HG02571 (cell line): ENCODE results near the gene HOXB5.

ENCODE experiments used
- ATAC-seq: cut with Tn5 transposase; IDR thresholded peaks from one replicate; pipeline ENCODE4 v1.9.1; 2021; ENCODE audit warnings: mild to moderate bottlenecking, moderate library complexity; ENCODE audit not compliant: unreplicated experiment

Gene HOXB5

DNA sequence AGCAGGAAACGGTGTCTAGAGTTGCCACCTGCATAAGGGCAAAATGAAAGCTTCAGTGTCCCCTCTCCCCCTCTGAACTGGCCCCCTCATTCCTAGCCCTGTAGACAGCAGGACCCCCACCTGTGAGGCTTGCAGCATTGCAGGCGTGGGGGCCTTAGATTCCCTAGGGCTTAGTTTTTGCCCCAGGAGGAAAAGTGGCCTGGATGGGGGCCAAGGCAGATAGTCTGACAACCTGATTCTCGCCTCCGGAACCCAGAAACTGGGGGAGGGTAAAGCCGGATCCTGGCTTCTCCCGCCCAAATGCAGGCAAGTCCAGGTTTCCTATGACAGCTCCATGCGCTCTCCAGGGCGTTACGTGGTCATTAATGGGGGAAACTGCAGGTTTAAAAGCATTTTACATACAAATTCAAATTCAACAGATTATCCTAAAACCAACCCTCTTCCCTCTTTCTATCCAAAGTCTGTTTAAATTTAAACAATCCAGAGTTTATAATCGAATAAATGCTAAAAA is 11.9 kb upstream of the HOXB5 start:
- ATAC-seq: no peak

DNA sequence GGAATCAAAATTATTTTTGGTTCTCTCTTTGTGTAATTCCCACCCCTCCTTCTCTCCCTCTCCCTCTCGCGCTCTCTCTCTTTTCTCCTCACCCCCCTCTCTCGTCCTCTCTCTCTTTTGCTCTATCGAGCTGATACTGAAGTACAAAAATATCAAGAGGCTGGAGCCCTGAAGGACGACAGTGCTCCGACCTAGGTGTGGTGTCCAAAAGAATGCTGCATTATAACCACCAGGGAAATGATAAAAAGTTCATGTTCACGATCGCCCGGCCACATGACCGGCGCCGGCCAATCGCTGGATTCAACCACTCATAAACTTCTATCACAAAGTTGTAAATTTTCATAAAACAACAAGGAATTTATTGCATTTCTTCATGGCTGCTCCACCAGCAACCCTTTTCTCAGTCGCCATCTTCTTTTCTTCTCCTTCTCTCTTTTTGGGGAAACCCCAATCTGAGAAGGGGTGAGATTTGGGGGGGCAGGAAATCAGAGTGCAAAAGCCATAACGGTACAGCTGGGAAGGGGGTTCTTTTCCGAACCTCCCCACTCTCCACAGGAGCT is 11.3 kb upstream of the HOXB5 start, which contains the start of gene HOXB6:
HOXB6 (minus strand) TSS at position 217 of the 560 bp plus-strand sequence. CDS start 6,836 bp downstream, outside the sequence.
- no peak for ATAC-seq

DNA sequence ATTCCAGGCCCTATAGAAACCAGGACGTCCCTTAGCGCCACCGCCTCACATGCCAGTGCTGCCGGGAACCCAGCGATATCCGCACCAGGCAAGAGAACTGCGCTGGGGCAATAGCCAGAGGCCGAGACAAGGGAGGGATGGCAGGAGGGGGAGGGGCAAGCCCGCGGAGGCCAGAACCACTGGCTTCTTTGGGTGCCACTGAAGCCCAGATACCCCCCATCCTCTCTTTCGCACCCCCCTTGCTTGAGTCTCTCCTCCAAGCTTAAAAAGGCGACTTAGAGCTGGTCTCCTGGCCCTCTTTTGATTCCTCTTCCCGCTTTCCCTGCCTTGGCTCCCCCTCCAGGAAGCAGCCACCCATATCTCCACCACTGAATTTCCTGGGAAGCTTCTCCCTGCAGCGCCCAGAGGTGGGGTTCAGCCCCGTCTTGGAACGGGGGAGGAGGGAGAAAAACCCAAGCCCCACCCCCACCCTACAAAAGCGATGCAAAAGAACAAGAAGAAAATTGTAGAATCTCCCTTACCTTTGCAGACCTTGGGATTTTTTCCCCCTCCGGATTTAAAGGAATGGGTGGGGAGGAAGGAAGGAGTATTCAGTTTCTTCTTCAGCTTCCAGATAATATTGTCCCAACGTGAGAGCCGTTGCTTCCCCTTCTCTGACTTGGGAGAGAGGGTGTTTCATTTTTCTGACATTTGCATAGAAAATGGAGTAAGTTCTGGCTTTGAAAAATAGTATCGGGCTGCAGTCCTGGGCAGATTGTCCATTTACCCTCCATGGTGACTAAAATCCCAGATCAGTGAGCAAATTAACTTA is 10.6 kb upstream of the HOXB5 start:
- no peak for ATAC-seq

DNA sequence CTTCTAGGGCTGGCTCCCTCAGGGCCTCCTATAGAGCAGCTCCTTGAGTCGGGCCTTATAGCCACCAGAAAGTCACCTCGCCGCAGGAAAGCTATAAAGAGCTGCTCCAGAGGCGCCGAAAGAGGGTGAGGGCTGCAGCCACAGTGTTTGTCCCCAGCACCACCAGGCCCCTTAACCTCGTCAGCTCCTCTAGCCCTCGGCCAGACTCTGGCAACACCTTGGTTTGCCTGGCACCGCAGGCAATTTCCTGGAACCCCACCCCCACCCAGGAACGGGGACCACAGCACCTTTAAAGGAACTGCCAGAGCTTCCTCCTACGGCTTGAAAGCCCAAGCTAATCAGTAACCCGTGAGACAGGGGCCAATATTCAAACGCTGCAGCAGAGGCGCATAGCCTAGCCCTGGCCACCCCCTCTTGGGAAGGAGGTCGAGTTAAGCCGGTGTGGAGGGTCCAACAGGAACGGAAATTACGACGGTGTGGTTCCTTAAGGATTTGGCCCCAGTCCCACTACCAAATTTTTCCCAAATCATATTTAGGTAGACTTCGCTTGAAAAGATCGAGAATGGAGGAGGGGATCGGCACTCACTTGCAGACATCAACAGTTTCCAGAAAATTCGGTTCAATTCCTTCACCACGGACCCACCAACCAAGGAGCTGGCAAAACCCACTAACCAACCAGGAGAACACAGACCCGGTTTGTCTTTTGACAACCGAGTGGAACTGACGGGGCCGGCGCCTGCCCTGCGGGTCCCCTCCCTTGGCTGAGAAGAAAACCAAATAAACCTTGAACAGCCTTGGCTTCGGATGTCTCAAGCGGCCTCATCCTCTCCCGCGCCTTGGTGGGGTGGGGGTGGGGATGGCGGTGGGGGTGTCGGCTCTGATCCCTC is 8.2 kb upstream of the HOXB5 start:
- no peak for ATAC-seq

DNA sequence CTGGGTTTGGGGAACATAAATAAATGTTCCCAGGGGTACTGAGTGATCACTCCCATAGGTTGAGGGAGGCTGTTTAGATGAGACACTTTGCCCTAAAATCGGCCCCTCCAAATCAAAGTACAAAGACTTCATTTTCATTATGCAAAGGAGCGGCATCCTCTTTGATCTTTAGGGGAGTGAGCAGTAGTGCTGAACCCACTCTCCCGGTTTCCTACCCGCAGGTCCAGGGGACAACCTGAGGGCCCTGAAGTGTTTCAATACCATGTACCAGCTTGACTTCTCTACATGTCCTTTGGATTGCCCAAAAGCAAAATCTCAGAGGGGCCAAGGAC is 7.6 kb upstream of the HOXB5 start:
- no peak for ATAC-seq

DNA sequence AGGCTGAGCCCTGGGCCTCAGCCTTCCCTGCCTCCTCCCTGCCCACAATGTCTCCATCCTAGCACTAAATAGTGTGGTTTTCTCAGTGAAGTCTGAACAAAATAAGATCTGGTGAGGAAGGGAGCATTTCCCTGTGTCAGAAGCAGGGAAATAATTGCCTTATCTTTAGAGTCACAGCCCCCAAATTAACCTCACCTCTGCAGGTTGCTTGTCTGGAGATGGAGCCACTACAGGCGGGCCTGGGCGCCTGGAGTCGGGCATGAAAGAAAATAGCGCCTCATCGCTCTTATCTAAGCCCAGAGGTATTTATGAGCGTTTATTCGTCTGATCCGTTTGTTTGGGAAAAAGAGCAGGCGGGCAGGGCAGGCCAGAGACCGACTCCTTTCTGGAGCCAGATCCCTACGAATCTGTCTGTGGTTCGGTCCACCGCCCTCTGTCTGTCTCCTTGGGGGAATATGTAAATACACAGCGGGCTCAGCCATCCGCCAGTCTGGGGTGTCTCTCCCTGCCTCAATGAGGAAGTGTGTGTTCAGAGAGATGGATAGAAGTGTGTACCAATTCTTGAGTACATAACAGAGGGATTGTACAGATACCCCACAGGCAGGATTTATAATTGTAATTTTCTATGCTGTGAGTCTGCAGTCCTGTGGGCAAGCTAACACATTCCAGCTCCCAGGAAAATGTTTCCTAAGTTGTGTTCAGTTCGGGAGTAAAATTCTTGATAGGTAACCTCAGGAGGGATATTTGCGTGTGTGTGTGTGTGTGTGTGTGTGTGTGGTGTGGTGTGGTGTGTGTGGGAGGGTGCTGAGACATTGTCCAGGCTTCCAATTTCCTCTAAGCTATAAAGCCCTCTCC is 6.9 kb upstream of the HOXB5 start:
- ATAC-seq: no peak

DNA sequence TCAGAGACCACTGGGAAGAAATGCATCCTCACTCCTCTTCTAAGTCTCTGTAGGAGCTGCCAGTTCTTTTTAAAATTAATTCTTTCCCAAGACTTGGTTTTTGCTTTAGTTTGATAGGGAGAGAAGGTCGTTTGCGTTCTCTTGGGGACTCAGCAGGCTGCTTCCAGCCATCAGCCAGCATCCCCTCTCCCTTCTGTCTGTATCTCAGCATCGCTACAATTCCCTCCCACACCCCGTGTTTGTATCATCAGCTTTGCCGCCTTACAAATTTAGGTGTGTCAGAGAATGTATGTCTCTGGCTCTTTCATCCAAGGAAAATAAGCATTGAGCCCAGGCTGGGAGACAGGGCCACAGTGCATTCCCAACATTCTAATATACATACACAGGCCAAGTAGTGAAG is 5.8 kb upstream of the HOXB5 start:
- ATAC-seq: no peak

DNA sequence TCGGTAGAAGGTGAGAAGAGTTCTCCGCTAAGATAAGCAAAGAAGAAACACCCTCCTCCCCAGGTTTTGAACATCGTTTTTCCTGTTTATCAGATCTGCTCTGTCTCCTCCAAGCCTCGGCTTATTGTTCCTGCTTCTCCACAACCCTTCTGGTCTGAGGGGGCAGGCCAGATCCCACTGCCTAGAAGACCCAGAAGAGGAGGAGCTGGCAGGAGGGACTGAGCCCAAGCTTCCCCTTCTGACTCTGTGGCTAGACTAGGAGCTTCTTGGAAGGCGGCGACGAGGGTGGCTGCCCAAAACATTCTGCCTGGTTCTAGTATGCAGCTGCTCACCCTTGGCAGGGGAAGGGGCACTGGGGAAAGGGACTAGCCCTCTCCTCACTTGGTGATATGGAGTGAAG is 5.2 kb upstream of the HOXB5 start:
- no peak for ATAC-seq

DNA sequence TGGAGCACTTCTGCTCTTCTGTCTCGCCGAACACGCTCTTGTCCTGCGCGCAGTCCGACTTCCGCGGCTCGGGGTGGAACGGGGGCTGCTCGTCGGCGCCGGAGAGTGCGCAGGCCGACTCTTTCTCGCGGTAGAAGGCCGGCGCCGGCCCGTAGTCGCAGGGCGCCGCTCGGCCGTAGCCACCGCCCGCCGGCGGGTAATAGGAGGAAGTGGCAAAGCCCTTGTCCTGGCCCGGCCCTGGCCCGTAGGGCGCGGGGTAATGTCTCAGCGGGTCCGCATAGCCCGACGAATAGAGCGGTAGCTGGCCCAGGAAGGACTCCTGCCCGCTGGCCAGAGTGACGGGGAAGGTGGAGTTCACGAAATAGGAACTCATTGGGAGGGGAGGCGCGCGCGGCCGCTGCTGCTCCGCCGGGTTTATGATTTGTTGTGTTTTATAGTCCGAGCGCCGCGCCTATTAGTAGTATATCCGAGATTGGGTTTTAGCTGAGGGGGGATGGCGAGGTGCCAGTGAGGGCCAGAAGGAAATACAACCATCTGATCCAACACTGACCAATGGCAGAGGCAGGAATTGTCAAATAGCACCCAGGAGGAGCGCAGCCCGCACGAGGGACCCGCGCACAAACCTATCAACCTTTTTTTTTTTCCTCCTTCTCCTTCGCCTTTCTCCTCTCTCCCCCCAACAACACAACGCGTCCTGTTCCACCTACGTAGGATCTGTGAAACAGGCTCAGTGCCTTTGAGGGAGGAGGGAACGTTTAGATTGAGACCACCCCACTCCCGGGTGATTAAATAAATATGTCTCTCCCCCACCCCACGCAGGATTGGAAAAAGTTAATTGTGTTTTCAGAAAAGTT is 4.4 kb upstream of the HOXB5 start:
- ATAC-seq: no peak

DNA sequence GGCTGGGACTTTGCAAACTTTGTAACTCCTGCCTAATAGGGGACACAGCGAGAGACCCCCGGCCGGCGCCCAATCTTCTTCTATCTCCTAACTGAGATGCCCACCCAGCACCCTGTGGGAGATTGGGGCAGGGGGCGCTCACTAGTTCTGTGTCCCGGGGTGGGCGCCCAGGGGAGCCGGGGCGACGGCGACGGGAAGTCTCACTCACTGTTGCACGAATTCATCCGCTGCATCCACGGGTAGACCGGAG is 3.9 kb upstream of the HOXB5 start:
- ATAC-seq: no peak

DNA sequence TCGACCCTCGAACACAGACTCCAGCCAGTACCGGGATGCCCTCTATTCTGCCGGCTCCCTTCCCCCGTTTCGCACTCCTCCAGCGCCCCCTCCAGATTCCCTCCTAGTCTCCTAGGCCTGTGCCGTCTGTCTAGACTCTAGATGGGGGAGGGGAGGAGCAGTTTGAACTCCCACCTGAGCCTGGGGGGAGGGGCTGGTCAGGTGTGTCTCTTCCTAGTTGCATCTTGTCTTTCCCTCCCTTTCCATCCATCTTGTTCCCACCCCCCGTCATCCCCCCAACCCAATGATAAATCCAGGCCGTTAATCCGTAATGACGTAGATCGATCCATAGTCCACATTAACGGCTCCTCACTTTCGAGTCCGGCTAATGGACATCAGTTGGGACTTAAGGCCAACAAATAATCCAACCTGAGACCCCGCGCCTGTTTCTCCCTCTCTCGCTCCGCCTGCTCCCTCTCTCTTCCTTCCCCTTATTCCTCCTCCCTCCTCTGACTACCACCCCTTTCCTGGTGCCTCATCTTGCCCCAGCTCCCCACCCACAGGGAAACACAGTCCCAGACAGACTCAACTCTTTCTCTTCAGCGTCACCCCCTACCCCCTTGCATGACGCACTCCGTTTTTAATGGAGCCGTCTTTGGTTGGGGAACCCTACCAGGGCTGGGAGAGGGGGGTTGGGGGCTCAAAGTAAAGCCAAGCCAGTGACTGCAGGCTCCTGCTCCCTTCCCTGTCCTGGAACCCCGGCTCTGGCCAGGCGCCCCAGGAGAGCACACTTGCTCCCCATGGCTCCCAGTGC is 3.4 kb upstream of the HOXB5 start:
- no peak for ATAC-seq

DNA sequence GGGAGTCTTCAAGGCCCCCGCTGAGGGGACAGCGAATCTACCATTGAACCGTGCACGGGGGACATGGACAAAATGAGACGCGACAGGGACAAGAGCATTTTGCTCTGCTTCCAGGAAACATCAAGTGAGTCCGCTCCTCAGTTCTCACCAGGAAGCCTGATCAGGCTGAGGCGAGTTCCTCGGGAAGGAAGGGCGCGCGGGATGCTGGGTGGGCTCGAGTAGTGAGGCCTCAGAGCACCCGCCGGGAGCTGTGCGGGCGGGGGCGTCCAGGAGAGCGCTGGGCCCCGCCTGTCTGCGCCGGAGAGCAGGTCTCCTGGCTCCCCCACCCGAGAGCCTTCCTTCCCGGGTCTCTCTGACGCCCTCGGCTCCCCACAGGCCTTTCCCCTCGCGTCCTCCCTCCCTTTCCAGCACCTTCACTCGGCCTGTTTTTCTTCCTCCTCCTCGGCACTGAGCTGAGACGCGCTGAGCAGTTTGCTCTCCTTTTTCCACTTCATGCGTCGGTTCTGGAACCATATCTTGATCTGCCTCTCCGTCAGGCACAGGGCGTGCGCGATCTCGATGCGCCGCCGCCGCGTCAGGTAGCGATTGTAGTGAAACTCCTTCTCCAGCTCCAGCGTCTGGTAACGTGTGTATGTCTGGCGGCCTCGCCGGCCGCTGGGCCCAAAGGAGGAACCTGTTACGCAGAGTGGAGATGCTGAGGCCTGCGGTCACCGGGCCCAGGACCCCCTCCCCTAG is 2.6 kb upstream of the HOXB5 start:
- no peak for ATAC-seq

DNA sequence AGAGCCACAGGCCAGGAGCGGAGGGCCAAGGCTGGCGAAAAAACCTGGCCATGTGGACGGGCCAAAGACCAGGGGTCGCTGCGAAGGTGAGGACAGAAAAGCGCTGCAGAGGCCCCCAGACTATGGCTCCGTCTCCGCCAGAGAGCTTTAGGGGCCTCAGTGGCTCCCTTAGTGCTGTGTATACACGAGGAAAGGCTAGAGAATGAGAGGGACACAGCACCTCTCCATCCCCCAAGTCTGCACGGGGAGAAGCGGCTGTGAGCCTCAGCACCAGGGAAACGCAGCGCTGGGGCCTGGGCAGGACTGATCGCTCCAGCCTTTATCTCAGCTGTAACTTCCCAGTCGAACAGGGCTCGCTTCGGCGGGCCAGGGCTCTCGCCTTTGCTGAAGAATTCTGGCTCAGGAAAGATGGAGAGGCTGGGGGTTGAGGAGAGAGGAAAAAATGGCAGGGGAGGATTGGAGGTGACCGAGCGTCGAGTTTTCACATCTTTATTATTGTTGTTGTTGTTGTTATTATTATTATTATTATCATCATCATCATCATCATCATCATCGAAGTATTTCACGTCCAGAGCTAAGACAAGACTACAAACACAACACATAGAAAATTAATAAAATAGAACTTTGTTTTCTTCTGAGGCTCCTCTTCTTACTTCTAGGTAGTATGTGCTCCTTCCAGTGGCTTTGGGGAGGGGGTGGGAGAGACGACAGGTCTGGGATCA is 1.9 kb upstream of the HOXB5 start:
- no peak for ATAC-seq

DNA sequence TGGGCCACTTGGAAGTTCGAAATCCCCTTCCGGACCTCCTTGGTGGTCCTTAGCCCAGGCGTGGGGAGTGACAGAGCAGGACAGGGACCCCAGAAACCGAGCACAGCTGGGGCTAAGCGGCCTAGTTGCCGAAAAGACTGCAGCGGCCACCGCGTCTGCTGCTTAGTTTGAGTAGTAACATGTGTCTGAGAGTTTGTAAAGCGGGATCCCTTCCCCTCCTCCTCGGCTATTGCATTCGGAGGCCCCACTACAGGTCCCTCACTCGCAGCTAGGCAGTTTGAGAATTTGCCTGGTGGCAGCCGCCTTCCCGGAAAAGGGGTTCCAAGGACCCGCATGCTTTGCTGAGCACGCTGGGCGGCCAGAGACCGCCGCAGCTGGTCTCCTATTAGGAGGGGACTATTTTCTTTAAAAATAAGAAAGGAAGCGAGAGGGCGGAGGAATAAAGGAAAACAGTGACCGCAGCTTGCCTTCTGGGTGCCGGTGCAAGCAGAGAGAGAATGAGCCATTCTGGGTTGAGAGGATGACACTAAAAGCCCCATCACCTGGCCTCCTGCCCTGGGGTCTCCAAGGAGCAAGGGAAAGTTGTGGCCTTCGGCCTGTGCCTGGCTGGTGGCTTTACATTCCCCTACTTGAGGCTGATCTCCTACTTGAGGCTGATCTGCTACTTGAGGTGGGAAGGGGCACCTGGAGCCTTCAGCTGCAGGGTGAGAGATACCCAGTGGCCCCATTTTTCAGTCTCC is 1.1 kb upstream of the HOXB5 start:
- ATAC-seq: no peak

DNA sequence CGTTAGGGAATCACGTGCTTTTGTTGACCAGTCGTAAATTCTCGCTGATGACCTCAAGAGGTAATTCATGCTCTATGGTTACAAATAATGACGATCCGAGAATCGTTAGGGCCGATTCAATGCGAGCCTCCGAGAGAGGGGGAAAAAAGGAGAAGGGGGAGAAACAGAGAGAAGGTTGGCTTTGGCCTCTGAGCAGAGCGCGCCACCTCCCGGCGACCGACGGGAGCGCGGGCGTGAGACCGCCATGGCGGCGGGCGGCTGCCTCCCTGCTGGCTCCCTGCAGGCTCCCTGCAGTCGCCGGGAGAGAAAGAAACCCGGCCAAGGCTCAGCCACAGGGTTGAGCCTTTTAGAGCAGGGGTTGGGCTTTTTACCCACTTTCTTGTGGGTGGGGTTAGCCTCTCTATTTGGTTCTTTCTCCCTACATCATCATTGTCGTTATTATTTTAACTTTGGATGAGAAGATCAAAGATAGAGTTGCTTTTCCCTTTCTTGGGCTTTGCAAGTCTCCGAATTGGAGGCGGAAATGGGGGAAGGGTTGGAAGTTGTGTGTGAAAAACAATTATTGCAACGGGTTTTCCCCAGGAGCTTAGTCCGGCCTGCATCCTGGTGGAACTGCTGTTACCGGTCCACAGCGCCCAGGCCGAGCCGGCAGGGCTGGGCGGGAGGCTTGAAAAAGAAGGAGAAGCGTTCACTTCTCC is 410 bp upstream of the HOXB5 start:
- ATAC-seq: no peak

DNA sequence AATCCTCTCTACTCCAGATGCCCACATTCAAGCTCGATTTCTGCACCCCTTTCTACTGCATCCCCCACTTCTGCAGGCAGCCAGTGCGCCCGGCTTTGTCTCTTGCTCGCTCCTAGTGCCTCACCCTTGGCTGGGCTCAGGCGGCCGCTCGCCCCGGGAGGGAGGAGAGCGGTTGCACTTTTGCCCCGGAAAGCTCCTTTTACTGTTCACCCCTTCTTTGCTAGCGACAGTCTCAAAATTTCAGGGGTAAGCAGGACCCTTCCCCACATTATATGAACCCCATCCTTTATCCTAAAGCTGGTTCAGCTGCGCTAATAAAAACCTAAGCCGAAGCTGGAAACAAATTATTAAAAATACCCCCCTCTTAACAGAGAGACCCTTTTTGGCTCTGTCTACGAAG is 1.0 kb downstream of the HOXB5 start:
- no peak for ATAC-seq

DNA sequence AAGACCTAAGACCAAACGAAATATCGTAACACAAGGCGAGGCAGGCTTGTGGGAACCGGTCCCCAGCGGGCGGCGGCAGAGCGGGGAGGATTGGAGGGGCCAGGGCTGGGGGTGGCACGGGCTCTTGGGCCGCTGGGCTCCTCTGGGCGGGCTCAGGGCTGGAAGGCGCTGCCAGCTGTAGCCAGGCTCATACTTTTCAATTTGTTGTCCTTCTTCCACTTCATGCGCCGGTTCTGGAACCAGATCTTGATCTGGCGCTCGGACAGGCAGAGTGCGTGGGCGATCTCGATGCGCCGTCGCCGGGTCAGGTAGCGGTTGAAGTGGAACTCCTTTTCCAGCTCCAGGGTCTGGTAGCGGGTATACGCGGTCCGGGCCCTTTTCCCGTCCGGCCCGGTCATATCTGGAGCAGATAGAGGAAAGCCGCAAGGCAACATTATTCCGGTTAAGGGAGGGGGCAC is 1.5 kb downstream of the HOXB5 start:
- no peak for ATAC-seq
